DOHH2 (cell line): ENCODE data around the gene GLIS2.

Source experiments
- H3F3A ChIP-seq: fragments of 200-600 bp; sonication (generic), shearing (Covaris generic); 2 replicates; pipeline ENCODE4 v1.6.0; 2016; ENCODE audit warnings: antibody characterized with exemption, mild to moderate bottlenecking; ENCODE audit not compliant: control insufficient read depth, insufficient read depth
- H3K27ac ChIP-seq: fragments of 200-600 bp; sonication (generic); 2 replicates; pipeline ENCODE4 v1.5.1; 2014; ENCODE audit warnings: low read depth, mild to moderate bottlenecking, low read length, moderate library complexity
- H3K27me3 ChIP-seq: fragments of 200-600 bp; sonication (generic); 2 replicates; pipeline ENCODE4 v1.6.1; 2014; ENCODE audit warnings: mild to moderate bottlenecking, low read length, mixed read lengths; ENCODE audit not compliant: control insufficient read depth
- H3K36me3 ChIP-seq: fragments of 200-600 bp; sonication (generic); 2 replicates; pipeline ENCODE4 v1.6.1; 2014; ENCODE audit warnings: mild to moderate bottlenecking, low read length, moderate library complexity, mixed read lengths; ENCODE audit not compliant: control insufficient read depth
- H3K4me1 ChIP-seq: fragments of 200-600 bp; sonication (generic); 2 replicates; pipeline ENCODE4 v1.6.1; 2014; ENCODE audit warnings: mild to moderate bottlenecking, low read length, mixed read lengths; ENCODE audit not compliant: control insufficient read depth
- H3K4me2 ChIP-seq: fragments of 200-600 bp; sonication (generic); 2 replicates; pipeline ENCODE4 v1.6.0; 2014; ENCODE audit warnings: mild to moderate bottlenecking, low read length, moderate library complexity
- H3K4me3 ChIP-seq: fragments of 200-600 bp; sonication (generic); 2 replicates; pipeline ENCODE4 v1.5.1; 2014; ENCODE audit warnings: mild to moderate bottlenecking, low read length, mixed read lengths
- H3K79me2 ChIP-seq: fragments of 200-600 bp; sonication (generic); 2 replicates; pipeline ENCODE4 v1.6.1; 2014; ENCODE audit warnings: mild to moderate bottlenecking, low read length, mixed read lengths; ENCODE audit not compliant: control insufficient read depth
- H3K9me2 ChIP-seq: fragments of 200-600 bp; sonication (generic); replicated peaks from 2 replicates; pipeline ENCODE4 v1.6.1; 2014; ENCODE audit warnings: mild to moderate bottlenecking, low read length, mixed read lengths; ENCODE audit not compliant: control insufficient read depth
- H3K9me3 ChIP-seq: fragments of 200-600 bp; sonication (generic); 2 replicates; pipeline ENCODE4 v1.6.1; 2014; ENCODE audit warnings: antibody characterized with exemption, low read length, mixed read lengths; ENCODE audit not compliant: control insufficient read depth, insufficient read depth
- H4K20me1 ChIP-seq: fragments of 200-600 bp; sonication (generic); 2 replicates; pipeline ENCODE4 v1.6.0; 2014; ENCODE audit warnings: low read depth, mild to moderate bottlenecking, antibody characterized with exemption, low read length, moderate library complexity; ENCODE audit not compliant: control insufficient read depth, insufficient read depth
- EZH2phosphoT487 ChIP-seq: fragments of 200-600 bp; sonication (generic); IDR thresholded peaks from 2 replicates; pipeline ENCODE4 v1.6.1; 2017; ENCODE audit warnings: borderline replicate concordance, mild to moderate bottlenecking, antibody characterized with exemption, low read length, moderate library complexity, mixed read lengths
- TF ChIP-seq, protein P1 (sequence below): fragments of 200-600 bp; sonication (generic); IDR thresholded peaks from one replicate; pipeline ENCODE4 v1.5.1; 2014; ENCODE audit warnings: antibody characterized with exemption, mild to moderate bottlenecking, low read depth, low read length; ENCODE audit not compliant: poor library complexity, severe bottlenecking

GLIS2 gene

DNA sequence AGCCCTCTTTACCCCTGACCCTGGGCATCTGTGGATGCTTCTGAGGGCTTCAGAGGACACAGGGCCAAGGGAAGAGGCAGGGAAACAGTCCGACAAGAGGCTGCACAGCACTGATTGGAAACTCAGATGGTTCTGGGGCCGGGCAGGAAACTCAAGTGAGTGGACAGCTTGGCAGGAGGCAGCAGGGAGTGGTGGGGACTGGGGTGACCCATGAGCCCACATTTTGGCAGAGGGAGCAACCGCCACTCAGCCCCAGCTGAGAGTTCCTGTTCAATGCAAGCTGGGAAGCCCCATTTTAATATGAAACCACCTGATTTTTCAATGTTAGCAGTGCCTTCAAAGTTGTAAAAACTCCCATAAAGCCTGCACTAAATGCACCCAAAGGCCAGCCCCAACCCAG is 54.3 kb downstream of the GLIS2 start:
- Histone ChIP-seq H3K4me2 (no peak overlapping the region), H3K79me2 (no peaks in the 10 kb centered on the region), H4K20me1 (peaks cover 19% of the 10 kb centered on the region), H3K4me1 (peaks cover 47% of the 10 kb centered on the region), H3K9me3 (no peaks in the 10 kb centered on the region), H3K27me3 (peaks cover 5% of the 10 kb centered on the region), H3K27ac (no peak overlapping the region), H3K4me3 (no peak overlapping the region), H3K9me2 (no peaks in the 10 kb centered on the region), H3K36me3 (peaks cover 5% of the 10 kb centered on the region; the same call in 1 of the 2 replicates), H3F3A (no peaks in the 10 kb centered on the region; the same call in 1 of the 2 replicates)
- no peak for TF ChIP-seq EZH2phosphoT487
- TF ChIP-seq, protein P1, sequence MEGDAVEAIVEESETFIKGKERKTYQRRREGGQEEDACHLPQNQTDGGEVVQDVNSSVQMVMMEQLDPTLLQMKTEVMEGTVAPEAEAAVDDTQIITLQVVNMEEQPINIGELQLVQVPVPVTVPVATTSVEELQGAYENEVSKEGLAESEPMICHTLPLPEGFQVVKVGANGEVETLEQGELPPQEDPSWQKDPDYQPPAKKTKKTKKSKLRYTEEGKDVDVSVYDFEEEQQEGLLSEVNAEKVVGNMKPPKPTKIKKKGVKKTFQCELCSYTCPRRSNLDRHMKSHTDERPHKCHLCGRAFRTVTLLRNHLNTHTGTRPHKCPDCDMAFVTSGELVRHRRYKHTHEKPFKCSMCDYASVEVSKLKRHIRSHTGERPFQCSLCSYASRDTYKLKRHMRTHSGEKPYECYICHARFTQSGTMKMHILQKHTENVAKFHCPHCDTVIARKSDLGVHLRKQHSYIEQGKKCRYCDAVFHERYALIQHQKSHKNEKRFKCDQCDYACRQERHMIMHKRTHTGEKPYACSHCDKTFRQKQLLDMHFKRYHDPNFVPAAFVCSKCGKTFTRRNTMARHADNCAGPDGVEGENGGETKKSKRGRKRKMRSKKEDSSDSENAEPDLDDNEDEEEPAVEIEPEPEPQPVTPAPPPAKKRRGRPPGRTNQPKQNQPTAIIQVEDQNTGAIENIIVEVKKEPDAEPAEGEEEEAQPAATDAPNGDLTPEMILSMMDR = no peak

DNA sequence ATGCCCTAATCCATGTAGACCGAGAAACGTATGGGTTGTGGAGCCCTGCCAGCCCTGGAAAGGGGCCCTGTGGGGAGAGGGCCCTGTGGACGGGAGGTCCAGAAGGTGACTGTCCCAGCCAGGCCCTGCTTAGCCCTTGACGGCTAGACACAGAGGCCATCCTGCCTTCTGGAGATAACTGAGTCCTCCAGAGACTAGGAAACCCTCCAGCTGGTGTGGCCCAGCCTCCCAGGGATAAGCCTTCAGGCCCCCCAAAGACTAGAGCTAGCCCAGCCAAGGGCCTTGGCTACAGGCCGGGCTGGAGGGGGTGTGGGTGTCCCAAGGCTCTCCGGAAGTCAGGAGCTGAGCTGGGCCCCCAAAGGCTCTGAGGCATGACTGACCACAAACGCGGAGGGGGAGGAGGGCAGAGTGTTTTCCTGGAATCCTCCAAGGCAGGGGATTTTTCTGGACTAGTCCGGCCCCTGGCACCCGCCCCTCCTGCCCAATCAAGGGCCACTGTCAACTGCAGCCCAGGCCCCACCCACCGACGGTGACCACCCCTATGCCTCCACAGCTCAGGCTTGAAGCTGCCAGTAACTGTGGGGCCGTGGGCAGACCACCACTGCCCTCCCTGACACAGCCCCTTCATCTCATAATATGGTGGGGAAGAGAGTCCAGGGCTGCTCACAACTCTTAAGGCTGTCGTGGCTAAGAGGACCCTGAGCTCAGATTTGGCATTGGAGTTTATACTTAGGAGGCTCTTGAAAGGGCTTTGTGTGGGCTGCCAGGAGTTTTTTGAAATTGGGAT is 54.9 kb downstream of the GLIS2 start:
- Histone ChIP-seq H3K4me2 (peak overlapping the region; percentile 60), H3K27me3 (peaks cover 5% of the 10 kb centered on the region), H3K4me3 (peak overlapping the region; percentile 56; the same call in 1 of the 2 replicates), H4K20me1 (peaks cover 19% of the 10 kb centered on the region), H3K9me2 (no peaks in the 10 kb centered on the region), H3K4me1 (peaks cover 41% of the 10 kb centered on the region), H3K27ac (no peak overlapping the region), H3F3A (no peaks in the 10 kb centered on the region; the same call in 1 of the 2 replicates), H3K36me3 (peaks cover 5% of the 10 kb centered on the region; the same call in 1 of the 2 replicates), H3K9me3 (no peaks in the 10 kb centered on the region), H3K79me2 (no peaks in the 10 kb centered on the region)
- TF ChIP-seq EZH2phosphoT487 = no peak
- TF ChIP-seq, protein P1 = no peak

DNA sequence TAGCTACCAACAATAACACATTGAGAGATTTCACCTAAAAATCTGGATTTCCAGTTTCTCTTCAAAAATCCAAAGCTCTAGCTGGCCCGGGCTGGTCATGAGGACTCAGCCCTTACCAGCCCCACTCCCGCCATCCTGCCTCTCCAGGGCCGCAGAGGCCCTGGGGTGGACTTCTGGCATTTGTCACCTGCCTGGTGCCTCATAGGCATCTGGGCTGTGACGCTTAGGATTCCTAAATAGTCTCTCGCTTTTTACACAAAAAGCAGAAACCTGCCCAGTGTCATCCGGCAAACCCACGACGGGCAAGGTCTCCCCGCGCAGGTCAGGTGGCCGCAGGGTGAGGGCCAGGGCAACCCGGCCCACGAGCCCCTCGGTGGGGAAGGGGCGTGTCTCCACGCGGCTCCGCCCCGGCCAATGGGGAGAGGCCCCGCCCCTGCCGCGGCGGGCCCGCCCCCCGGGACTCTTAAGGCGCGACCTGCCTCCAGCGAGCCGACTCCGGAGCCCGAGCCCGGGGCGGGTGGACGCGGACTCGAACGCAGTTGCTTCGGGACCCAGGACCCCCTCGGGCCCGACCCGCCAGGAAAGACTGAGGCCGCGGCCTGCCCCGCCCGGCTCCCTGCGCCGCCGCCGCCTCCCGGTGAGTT is 55.6 kb downstream of the GLIS2 start, which contains the start of gene VASN:
TSS of gene VASN (plus strand) at position 492 of the 644 bp plus-strand sequence. CDS start 9,030 bp downstream, outside the sequence.
- H3K27me3 ChIP-seq = peaks cover 5% of the 10 kb centered on the region
- peaks cover 5% of the 10 kb centered on the region; the same call in 1 of the 2 replicates for H3K36me3 ChIP-seq
- H3K9me3 ChIP-seq = no peaks in the 10 kb centered on the region
- H3K27ac ChIP-seq = no peak within 1 kb of the TSS
- peak within 1 kb of the TSS; percentile 56 for H3K4me3 ChIP-seq
- H3F3A ChIP-seq = no peaks in the 10 kb centered on the region
- no peaks in the 10 kb centered on the region for H3K9me2 ChIP-seq
- TF ChIP-seq, protein P1 = no peak
- TF ChIP-seq EZH2phosphoT487 = no peak
- no peaks in the 10 kb centered on the region for H3K79me2 ChIP-seq
- peaks cover 35% of the 10 kb centered on the region for H3K4me1 ChIP-seq
- peak within 1 kb of the TSS; percentile 60 for H3K4me2 ChIP-seq
- peaks cover 19% of the 10 kb centered on the region for H4K20me1 ChIP-seq
